Measurements from ENCODE around the gene TMEM178A. TPM values are rescaled to one million over a fixed set of nuclear protein-coding genes. Genes with fewer than 3 reads are reported as not detected.
A peak's percentile ranks its signal among the peaks of the same experiment; 100 is the strongest.

TMEM178A gene
- total RNA-seq, 1 experiment from 2014 or later: 7.5 TPM

GRCh38 chr2:39734445-39734844 is 68.7 kb downstream of the TMEM178A start:
- H4K20me1 ChIP-seq (ENCODE audit: control insufficient read depth, insufficient read depth, insufficient read length): no peaks in the 10 kb centered on the region
- no peak overlapping the region for H4K5ac ChIP-seq (ENCODE audit: insufficient read length, low read depth, low read length)
- no peaks in the 10 kb centered on the region for H3K27me3 ChIP-seq (ENCODE audit: insufficient read depth, low read length)
- H3K4ac ChIP-seq (ENCODE audit: low read depth, low read length): no peak overlapping the region
- H3K23ac ChIP-seq (ENCODE audit: insufficient read length, low read depth, low read length): no peak overlapping the region
- H3K14ac ChIP-seq (ENCODE audit: insufficient read depth, low read length): no peak overlapping the region
- no peak overlapping the region for H2AK5ac ChIP-seq (ENCODE audit: insufficient read length, low read length)
- no peak overlapping the region for H2BK15ac ChIP-seq (ENCODE audit: low read depth, low read length)
- H3K79me2 ChIP-seq (ENCODE audit: insufficient read depth, low read length): no peaks in the 10 kb centered on the region
- H2BK12ac ChIP-seq (ENCODE audit: insufficient read length, low read depth, low read length): no peak overlapping the region
- no peak overlapping the region for H2BK20ac ChIP-seq (ENCODE audit: low read depth, low read length, poor library complexity, severe bottlenecking)
- no peak overlapping the region for H3K4me2 ChIP-seq (ENCODE audit: insufficient read depth, insufficient read length, low read length)
- H4K91ac ChIP-seq (ENCODE audit: insufficient read length, low read depth, low read length): no peak overlapping the region
- H3K56ac ChIP-seq (ENCODE audit: insufficient read length, low read depth, low read length): no peak overlapping the region
- no peak overlapping the region for H2AFZ ChIP-seq (ENCODE audit: low read length)
- TF ChIP-seq, protein P1, sequence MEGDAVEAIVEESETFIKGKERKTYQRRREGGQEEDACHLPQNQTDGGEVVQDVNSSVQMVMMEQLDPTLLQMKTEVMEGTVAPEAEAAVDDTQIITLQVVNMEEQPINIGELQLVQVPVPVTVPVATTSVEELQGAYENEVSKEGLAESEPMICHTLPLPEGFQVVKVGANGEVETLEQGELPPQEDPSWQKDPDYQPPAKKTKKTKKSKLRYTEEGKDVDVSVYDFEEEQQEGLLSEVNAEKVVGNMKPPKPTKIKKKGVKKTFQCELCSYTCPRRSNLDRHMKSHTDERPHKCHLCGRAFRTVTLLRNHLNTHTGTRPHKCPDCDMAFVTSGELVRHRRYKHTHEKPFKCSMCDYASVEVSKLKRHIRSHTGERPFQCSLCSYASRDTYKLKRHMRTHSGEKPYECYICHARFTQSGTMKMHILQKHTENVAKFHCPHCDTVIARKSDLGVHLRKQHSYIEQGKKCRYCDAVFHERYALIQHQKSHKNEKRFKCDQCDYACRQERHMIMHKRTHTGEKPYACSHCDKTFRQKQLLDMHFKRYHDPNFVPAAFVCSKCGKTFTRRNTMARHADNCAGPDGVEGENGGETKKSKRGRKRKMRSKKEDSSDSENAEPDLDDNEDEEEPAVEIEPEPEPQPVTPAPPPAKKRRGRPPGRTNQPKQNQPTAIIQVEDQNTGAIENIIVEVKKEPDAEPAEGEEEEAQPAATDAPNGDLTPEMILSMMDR (conservative IDR thresholded peaks at IDR 0.05): no peak
- Mint-ChIP-seq H3K27me3 (ENCODE audit: low read depth) (no peaks in the 10 kb centered on the region), H3K9me3 (peaks cover 0 to 5% of the 10 kb centered on the region in 2 experiments; a peak in 3 of 5 replicates), H3K4me3 (no peak overlapping the region), H3K27ac (peak overlapping the region in 1 of 3 experiments; percentile 2; a peak in 2 of 7 replicates), H3K4me1 (peaks cover 23 to 27% of the 10 kb centered on the region in 2 experiments), H3K36me3 (ENCODE audit: insufficient read depth in 1 of 3, low read depth in 3 of 3) (peaks cover 22 to 47% (median 27%) of the 10 kb centered on the region in 3 experiments)
- peaks cover 4% of the 10 kb centered on the region for H3K79me1 ChIP-seq (ENCODE audit: insufficient read depth, low read depth, low read length, poor library complexity, severe bottlenecking)
- no peak overlapping the region for H4K8ac ChIP-seq (replicated peaks; ENCODE audit: insufficient read length, low read depth, low read length)
- H2BK120ac ChIP-seq (ENCODE audit: low read depth, low read length, poor library complexity, severe bottlenecking): no peak overlapping the region
- no peaks in the 10 kb centered on the region for H3K9me3 ChIP-seq (ENCODE audit: control insufficient read depth, low read depth, low read length)
- H2BK5ac ChIP-seq (ENCODE audit: insufficient read length, low read length): no peak overlapping the region
- DNase-seq: no peak
- peaks cover 8% of the 10 kb centered on the region; the same call in 1 of the 2 replicates for H3K4me1 ChIP-seq (ENCODE audit: insufficient read depth, low read length)
- no peaks in the 10 kb centered on the region for H3K23me2 ChIP-seq (ENCODE audit: insufficient read length, low read depth, low read length, poor library complexity, severe bottlenecking)
- H3K9ac ChIP-seq (ENCODE audit: extremely low read depth, insufficient read length, low read length): no peak overlapping the region
- no peak overlapping the region for H3K18ac ChIP-seq (ENCODE audit: insufficient read length, low read depth, low read length)
- H3T11ph ChIP-seq (ENCODE audit: low read length): no peak overlapping the region
- no peak overlapping the region for H3K27ac ChIP-seq (ENCODE audit: insufficient read length, low read depth, low read length)

Data from H9 (cell line).